IMR-90 (cell line): ENCODE measurements around the gene DUS2.

Source experiments
- BHLHE40 ChIP-seq: fragments of 150-350 bp; IDR thresholded peaks from 2 replicates; pipeline ENCODE4 v1.6.1; 2016; ENCODE audit warnings: mild to moderate bottlenecking, low read depth, low read length
- CEBPB ChIP-seq: IDR thresholded peaks from 2 replicates; pipeline ENCODE4 v1.6.1; 2012; ENCODE audit warnings: low read depth, low read length, improper control_type of control experiment
- CHD1 ChIP-seq: IDR thresholded peaks from 2 replicates; pipeline ENCODE4 v1.6.1; 2012; ENCODE audit warnings: low read depth, low read length, improper control_type of control experiment
- MAZ ChIP-seq: IDR thresholded peaks from 2 replicates; pipeline ENCODE4 v1.6.1; 2012; ENCODE audit warnings: low read depth, mild to moderate bottlenecking, low read length, improper control_type of control experiment, moderate library complexity, borderline replicate concordance
- MXI1 ChIP-seq: IDR thresholded peaks from 2 replicates; pipeline ENCODE4 v1.6.1; 2012; ENCODE audit warnings: low read depth, mild to moderate bottlenecking, low read length, moderate library complexity, borderline replicate concordance
- POLR2A ChIP-seq: IDR thresholded peaks from 2 replicates; pipeline ENCODE4 v1.6.1; 2012; ENCODE audit warnings: mild to moderate bottlenecking, low read depth, low read length
- RCOR1 ChIP-seq: IDR thresholded peaks from 2 replicates; pipeline ENCODE4 v1.6.1; 2012; ENCODE audit warnings: mild to moderate bottlenecking, low read length, improper control_type of control experiment; ENCODE audit not compliant: insufficient replicate concordance
- RFX5 ChIP-seq: IDR thresholded peaks from 2 replicates; pipeline ENCODE4 v1.8.0; 2012; ENCODE audit warnings: low read depth, mild to moderate bottlenecking, low read length, moderate library complexity
- SMC3 ChIP-seq: fragments of 150-350 bp; IDR thresholded peaks from 2 replicates; pipeline ENCODE4 v1.6.1; 2016; ENCODE audit warnings: low read depth, mild to moderate bottlenecking, antibody characterized with exemption, low read length, moderate library complexity
- TF ChIP-seq, protein P1 (sequence below): conservative IDR thresholded peaks from 2 replicates; pipeline ENCODE4 v1.5.1; 2012; ENCODE audit warnings: mild to moderate bottlenecking, low read depth, low read length, improper control_type of control experiment

DNA sequence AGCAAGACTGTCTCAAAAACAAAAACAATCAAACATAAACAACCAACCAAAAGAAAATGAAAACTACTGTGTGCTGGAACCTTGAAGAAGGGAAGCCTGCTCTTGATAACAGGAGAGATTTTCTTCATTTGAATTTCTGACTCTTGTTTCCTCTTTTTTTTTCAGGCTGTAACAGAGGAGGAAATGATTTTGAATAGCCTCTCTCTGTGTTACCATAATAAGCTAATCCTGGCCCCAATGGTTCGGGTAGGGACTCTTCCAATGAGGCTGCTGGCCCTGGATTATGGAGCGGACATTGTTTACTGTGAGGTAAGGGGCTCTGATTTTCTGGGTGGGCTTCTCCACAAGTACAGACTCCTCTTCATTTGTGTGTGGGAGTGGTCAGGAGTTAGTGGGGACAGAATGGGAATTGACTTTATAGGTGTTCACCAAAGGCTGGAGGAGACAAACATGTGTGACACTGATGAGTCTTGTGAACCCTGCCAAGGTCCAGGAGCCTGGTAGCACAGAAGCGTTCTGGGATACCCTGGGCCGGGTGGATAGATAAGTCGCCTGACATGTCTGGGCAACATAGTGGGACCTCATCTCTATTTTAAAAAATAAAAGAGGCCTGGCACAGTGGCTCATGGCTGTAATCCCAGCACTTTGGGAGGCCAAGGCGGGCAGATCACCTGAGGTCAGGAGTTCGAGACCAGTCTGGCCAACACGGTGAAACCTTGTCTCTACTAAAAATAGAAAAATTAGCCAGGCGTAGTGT, 14.9 kb downstream of the DUS2 start:
- TF ChIP-seq POLR2A = no peak
- TF ChIP-seq, protein P1, sequence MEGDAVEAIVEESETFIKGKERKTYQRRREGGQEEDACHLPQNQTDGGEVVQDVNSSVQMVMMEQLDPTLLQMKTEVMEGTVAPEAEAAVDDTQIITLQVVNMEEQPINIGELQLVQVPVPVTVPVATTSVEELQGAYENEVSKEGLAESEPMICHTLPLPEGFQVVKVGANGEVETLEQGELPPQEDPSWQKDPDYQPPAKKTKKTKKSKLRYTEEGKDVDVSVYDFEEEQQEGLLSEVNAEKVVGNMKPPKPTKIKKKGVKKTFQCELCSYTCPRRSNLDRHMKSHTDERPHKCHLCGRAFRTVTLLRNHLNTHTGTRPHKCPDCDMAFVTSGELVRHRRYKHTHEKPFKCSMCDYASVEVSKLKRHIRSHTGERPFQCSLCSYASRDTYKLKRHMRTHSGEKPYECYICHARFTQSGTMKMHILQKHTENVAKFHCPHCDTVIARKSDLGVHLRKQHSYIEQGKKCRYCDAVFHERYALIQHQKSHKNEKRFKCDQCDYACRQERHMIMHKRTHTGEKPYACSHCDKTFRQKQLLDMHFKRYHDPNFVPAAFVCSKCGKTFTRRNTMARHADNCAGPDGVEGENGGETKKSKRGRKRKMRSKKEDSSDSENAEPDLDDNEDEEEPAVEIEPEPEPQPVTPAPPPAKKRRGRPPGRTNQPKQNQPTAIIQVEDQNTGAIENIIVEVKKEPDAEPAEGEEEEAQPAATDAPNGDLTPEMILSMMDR = no peak
- no peak for TF ChIP-seq RFX5
- TF ChIP-seq CEBPB = no peak
- TF ChIP-seq MXI1 = no peak
- no peak for TF ChIP-seq SMC3
- no peak for TF ChIP-seq BHLHE40
- TF ChIP-seq RCOR1 = no peak
- TF ChIP-seq MAZ = no peak
- no peak for TF ChIP-seq CHD1
